Measurements from ENCODE around the gene GOLGA6C. TPM values are rescaled to one million over a fixed set of nuclear protein-coding genes. Genes with fewer than 3 reads are reported as not detected.
"Not testable (repeated sequence)": the region's sequence is repeated elsewhere in the genome, so short reads cannot be mapped to it uniquely, and the experiment has no call there.

GOLGA6C gene
- total and polyA plus RNA-seq, 10 donors: not detected

DNA sequence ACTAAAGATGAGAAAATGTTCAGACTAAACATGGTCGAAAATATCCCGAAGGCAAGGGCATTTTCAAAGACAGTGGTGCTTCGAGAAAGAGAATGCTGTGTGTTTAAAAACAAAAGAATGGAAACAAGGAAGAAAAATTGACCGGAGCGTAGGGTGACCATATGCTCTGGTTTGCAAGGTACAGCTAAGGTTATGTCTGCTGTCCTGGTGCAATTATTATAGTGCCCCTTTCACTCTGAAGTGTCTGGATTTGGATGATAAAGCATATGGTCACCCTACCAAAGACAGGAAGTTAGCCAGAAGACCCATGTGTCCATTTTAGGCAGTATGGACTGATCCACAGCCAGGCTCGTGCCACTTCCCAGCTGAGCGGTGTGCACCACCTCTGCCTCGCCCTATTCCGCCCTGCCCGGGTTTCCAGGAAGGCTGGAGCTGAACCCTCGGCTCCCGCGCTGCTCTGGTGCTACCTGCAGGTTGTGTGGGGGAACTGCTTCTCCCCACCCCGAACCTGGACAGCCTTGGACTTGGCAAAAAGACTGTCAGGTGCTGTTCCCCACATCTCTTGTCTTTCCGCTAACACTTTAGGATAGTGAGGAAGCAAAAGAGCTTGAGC is 49.8 kb downstream of the GOLGA6C start:
- no peaks in the 10 kb centered on the region for H3K4me1 ChIP-seq
- no peak for DNase-seq
- H3K27me3 ChIP-seq (replicated peaks in 1 of 7): peaks cover 0 to 35% (median 4%) of the 10 kb centered on the region in 7 donors
- no peaks in the 10 kb centered on the region for H3K36me3 ChIP-seq
- H3K9me3 ChIP-seq: no peaks in the 10 kb centered on the region
- no peak overlapping the region for H3K27ac ChIP-seq
- 35 to 45% (median 35%) methylated on average over 11 to 15 of the region's 15 CpGs for WGBS, 5 donors
- TF ChIP-seq CTCF (IDR thresholded peaks at IDR 0.05 in 8 of 11, conservative IDR thresholded peaks at IDR 0.05 in 3 of 11): peak in 4 of 11 experiments; percentile 5 to 23 (median 18)
- no peak for TF ChIP-seq POLR2AphosphoS5 (IDR thresholded peaks at IDR 0.05)
- intact Hi-C loops (cut with DNase I; ENCODE audit: low total_unique reads): no loop called here
- H3K4me3 ChIP-seq: no peak overlapping the region

- intact Hi-C loops (cut with DNase I; ENCODE audit: low total_unique reads): no loop called here
- H3K4me1 ChIP-seq: no peaks in the 10 kb centered on the region
- no peak for TF ChIP-seq CTCF (IDR thresholded peaks at IDR 0.05 in 8 of 11, conservative IDR thresholded peaks at IDR 0.05 in 3 of 11)
- TF ChIP-seq POLR2AphosphoS5 (IDR thresholded peaks at IDR 0.05): no peak
- TF ChIP-seq POLR2A (IDR thresholded peaks at IDR 0.05): no peak
These were observed 51.6 kb downstream of the GOLGA6C start for GRCh38 chr15:75309711-75310110.

DNA sequence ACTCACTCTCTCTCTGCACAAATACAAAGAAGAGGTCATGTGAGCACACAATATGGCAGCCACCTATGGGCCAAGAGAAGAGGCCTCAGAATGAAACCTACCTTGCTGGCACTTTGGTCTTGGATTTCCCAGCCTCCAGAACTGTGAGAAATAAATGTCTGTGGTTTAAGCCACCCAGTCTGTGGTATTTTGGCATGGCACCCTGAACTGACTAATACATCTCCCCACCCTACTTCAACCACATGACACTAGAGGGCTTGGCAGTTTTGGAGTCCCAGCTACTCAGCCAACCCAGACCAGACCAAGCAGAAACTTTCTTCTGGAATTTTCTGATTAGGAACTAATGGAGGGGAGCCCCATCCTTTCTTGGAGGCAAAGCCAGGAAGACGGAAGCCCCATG is 54.4 kb downstream of the GOLGA6C start:
- DNase-seq; H3K36me3 ChIP-seq; H3K27ac ChIP-seq; H3K4me3 ChIP-seq; intact Hi-C loops (cut with DNase I; ENCODE audit: low total_unique reads); H3K9me3 ChIP-seq; H3K4me1 ChIP-seq: not testable (repeated sequence)
- peaks cover 0 to 11% (median 4%) of the 10 kb centered on the region in 7 donors for H3K27me3 ChIP-seq (replicated peaks in 1 of 7)
- 77 to 97% (median 93%) methylated on average over 1 of the region's 1 CpG for WGBS, 5 donors

More at GRCh38 chr15:75309711-75310110, 51.6 kb downstream of the GOLGA6C start:
- Histone ChIP-seq H3K27me3 (replicated peaks in 1 of 7) (peaks cover 0 to 27% (median 4%) of the 10 kb centered on the region in 7 donors), H3K27ac (no peak overlapping the region), H3K36me3 (no peaks in the 10 kb centered on the region), H3K4me3 (no peak overlapping the region), H3K9me3 (no peaks in the 10 kb centered on the region)
- DNase-seq: no peak

DNA sequence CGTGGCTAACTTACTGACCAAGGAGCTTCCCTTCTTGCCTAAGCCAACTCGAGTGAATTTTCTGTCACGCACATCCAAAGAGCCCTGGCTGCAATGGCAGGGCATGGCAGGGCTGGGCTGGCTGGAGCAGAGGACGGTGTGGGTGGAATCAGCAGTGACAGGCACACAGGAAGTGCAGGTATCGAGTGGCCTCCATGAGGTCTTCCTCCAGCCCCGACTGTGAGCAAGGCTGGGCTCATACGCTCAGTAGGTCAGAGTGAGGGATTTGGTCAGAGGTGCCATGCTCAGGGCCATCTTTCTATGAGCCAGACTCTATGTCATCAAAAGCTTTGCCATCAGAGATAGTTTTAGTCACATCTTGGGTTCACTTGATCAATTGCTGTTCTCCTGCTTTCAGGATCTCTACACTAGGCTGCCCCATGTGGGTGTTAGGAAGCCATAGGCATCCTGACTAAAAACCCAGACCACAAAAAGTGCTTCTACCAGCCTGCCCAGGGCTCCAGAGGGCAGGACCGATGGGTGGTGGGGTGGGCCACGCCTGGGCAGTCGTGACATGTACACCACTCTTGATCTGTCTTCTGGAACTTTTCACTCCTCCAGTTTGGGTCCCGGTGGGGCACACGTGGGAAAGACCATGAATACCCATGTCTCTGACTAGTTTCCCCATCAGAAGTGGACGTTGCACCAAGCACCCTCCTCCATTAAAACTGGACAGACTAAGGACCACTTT is 55.1 kb downstream of the GOLGA6C start:
- TF ChIP-seq POLR2A (IDR thresholded peaks at IDR 0.05) (no peak), POLR2AphosphoS5 (IDR thresholded peaks at IDR 0.05) (no peak), CTCF (IDR thresholded peaks at IDR 0.05 in 8 of 11, conservative IDR thresholded peaks at IDR 0.05 in 3 of 11) (no peak)
- no peaks in the 10 kb centered on the region for H3K36me3 ChIP-seq
- WGBS, 5 donors: 79 to 81% (median 80%) methylated on average over 12 to 13 of the region's 13 CpGs
- no peaks in the 10 kb centered on the region for H3K4me1 ChIP-seq
- intact Hi-C loops (cut with DNase I; ENCODE audit: low total_unique reads): no loop called here
- no peak overlapping the region for H3K27ac ChIP-seq
- no peak for DNase-seq
- H3K9me3 ChIP-seq: no peaks in the 10 kb centered on the region
- peaks cover 0 to 4% (median under 1%) of the 10 kb centered on the region in 7 donors for H3K27me3 ChIP-seq (replicated peaks in 1 of 7)
- H3K4me3 ChIP-seq: no peak overlapping the region

Data from spleen (tissue), 11 donors.